Measurements from ENCODE around the gene ITPRID2.

The ITPRID2 gene

GRCh38 chr2:181891258-181891965 is at the start of gene ITPRID2:
TSS of gene ITPRID2 (plus strand) at chr2:181891730. CDS start at chr2:181892067, 337 bp downstream.
- FAIRE-seq, result no peak

- FAIRE-seq, result no peak
Observed at GRCh38 chr2:181844551-181845290, 46.8 kb upstream of the ITPRID2 start.

- FAIRE-seq, result no peak
Observed at GRCh38 chr2:181846399-181847197, 44.9 kb upstream of the ITPRID2 start.

GRCh38 chr2:181847198-181847556 is 44.4 kb upstream of the ITPRID2 start:
- FAIRE-seq, result no peak

- FAIRE-seq, result no peak
Observed at GRCh38 chr2:181847702-181848101, 43.8 kb upstream of the ITPRID2 start.

- FAIRE-seq, result no peak
Observed at GRCh38 chr2:181848261-181848886, 43.2 kb upstream of the ITPRID2 start.

- no peak for FAIRE-seq
Observed at GRCh38 chr2:181849601-181850000, 41.9 kb upstream of the ITPRID2 start.

GRCh38 chr2:181850936-181851560 is 40.5 kb upstream of the ITPRID2 start:
- FAIRE-seq, result no peak

- FAIRE-seq, result no peak
Observed at GRCh38 chr2:181851726-181852125, 39.8 kb upstream of the ITPRID2 start.

GRCh38 chr2:181853696-181854095 is 37.8 kb upstream of the ITPRID2 start:
- FAIRE-seq, result no peak

GRCh38 chr2:181857483-181857882 is 34.0 kb upstream of the ITPRID2 start:
- no peak for FAIRE-seq

GRCh38 chr2:181858600-181858999 is 32.9 kb upstream of the ITPRID2 start:
- no peak for FAIRE-seq

GRCh38 chr2:181859123-181859522 is 32.4 kb upstream of the ITPRID2 start:
- FAIRE-seq, result no peak

GRCh38 chr2:181859803-181860202 is 31.7 kb upstream of the ITPRID2 start:
- FAIRE-seq, result no peak

GRCh38 chr2:181861379-181861778 is 30.2 kb upstream of the ITPRID2 start:
- no peak for FAIRE-seq

- no peak for FAIRE-seq
Observed at GRCh38 chr2:181862583-181863281, 28.8 kb upstream of the ITPRID2 start.

- FAIRE-seq, result no peak
Observed at GRCh38 chr2:181872178-181872577, 19.4 kb upstream of the ITPRID2 start.

- FAIRE-seq, result no peak
Observed at GRCh38 chr2:181876614-181877063, 14.9 kb upstream of the ITPRID2 start.

- FAIRE-seq, result no peak
Observed at GRCh38 chr2:181877181-181877664, 14.3 kb upstream of the ITPRID2 start.

GRCh38 chr2:181878448-181878847 is 13.1 kb upstream of the ITPRID2 start:
- no peak for FAIRE-seq

GRCh38 chr2:181879295-181879694 is 12.2 kb upstream of the ITPRID2 start:
- no peak for FAIRE-seq
